Measurements from ENCODE around the gene ANKS1A. TPM values are rescaled to one million over a fixed set of nuclear protein-coding genes. Genes with fewer than 3 reads are reported as not detected.

The ANKS1A gene
- total RNA-seq, 1 donor = 7.2 TPM

DNA sequence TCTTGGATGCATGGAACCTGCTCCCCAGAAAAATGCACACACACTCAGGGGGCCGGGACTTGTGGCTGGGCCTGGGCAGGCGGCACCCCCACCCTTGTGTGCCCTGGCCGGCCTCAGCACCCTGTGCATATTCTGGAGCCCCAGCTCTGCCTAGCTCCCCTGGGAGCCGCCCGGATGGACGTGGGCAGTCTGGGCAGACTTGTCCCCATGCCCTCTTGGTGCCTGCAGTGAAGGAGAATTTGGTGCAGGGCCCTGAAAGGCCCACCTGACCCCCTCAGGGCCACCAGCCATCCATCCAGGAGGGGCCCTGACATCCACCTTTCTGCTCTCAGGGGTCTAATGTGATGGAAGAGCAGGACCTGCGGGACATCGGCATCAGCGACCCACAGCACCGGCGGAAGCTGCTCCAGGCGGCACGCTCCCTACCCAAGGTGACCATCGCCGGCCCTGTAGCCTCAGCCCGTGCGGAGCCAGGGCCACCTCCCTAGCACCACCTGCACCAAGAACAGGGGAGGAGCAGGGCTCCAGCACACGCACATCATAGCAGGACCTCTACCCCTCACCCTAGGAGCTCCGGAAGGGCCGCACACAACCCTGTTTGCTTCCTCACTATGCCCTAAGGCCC is 189.3 kb downstream of the ANKS1A start:
- no peak overlapping the region for H3K4me3 ChIP-seq (ENCODE audit: insufficient read depth, low read length)
- TF ChIP-seq, protein P1, sequence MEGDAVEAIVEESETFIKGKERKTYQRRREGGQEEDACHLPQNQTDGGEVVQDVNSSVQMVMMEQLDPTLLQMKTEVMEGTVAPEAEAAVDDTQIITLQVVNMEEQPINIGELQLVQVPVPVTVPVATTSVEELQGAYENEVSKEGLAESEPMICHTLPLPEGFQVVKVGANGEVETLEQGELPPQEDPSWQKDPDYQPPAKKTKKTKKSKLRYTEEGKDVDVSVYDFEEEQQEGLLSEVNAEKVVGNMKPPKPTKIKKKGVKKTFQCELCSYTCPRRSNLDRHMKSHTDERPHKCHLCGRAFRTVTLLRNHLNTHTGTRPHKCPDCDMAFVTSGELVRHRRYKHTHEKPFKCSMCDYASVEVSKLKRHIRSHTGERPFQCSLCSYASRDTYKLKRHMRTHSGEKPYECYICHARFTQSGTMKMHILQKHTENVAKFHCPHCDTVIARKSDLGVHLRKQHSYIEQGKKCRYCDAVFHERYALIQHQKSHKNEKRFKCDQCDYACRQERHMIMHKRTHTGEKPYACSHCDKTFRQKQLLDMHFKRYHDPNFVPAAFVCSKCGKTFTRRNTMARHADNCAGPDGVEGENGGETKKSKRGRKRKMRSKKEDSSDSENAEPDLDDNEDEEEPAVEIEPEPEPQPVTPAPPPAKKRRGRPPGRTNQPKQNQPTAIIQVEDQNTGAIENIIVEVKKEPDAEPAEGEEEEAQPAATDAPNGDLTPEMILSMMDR (IDR thresholded peaks at IDR 0.05; ENCODE audit: extremely low read depth, low read depth, low read length) = no peak

DNA sequence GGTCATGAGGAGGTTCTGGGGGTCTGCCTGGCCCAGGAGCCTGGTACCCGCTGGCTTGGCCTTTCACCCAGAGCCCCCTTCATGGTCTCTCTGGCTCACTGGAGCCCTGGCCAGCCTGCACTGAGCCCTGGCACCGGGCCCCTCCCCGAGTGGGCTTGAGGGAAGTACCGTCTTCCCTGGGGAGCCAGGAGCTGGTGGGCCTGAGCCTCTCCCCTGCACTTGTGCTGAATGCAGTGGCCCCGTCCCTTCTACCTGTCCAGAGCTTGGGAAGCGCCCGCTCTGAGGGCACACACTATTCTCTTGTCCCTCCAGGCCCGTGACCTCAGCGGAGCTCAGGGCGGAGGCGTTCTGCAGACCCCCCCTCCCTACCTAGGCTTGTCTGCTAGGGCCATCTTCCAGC is 189.8 kb downstream of the ANKS1A start:
- no peaks in the 10 kb centered on the region for H3K9me3 ChIP-seq (ENCODE audit: low read depth, low read length)
- H3K27me3 ChIP-seq (ENCODE audit: insufficient read depth, low read length) = no peaks in the 10 kb centered on the region
- no peak overlapping the region for H2AFZ ChIP-seq (ENCODE audit: low read length)
- H3K4me2 ChIP-seq (ENCODE audit: insufficient read depth, low read length) = no peak overlapping the region
- H3K36me3 ChIP-seq (ENCODE audit: insufficient read depth, low read length) = peaks cover 5% of the 10 kb centered on the region
- no peaks in the 10 kb centered on the region for H4K20me1 ChIP-seq (ENCODE audit: insufficient read depth, low read length)
- no peak overlapping the region for H3K27ac ChIP-seq (ENCODE audit: low read depth, low read length)
- no peaks in the 10 kb centered on the region for H3K79me2 ChIP-seq (ENCODE audit: insufficient read depth, low read length)
- DNase-seq (ENCODE audit: insufficient read length, low spot score, missing footprints) = peak; percentile 67
- TF ChIP-seq, protein P1 (IDR thresholded peaks at IDR 0.05; ENCODE audit: extremely low read depth, low read depth, low read length) = no peak
- H3K4me3 ChIP-seq (ENCODE audit: insufficient read depth, low read length) = no peak overlapping the region
- no peaks in the 10 kb centered on the region for H3K4me1 ChIP-seq (ENCODE audit: insufficient read depth, low read length)

More for the DNA sequence above, 189.3 kb downstream of the ANKS1A start:
- Histone ChIP-seq H3K9me3 (ENCODE audit: low read depth, low read length) (no peaks in the 10 kb centered on the region), H4K20me1 (ENCODE audit: insufficient read depth, low read length) (no peaks in the 10 kb centered on the region), H3K4me1 (ENCODE audit: insufficient read depth, low read length) (no peaks in the 10 kb centered on the region), H3K4me2 (ENCODE audit: insufficient read depth, low read length) (no peak overlapping the region), H3K27me3 (ENCODE audit: insufficient read depth, low read length) (no peaks in the 10 kb centered on the region), H3K27ac (ENCODE audit: low read depth, low read length) (no peak overlapping the region), H3K79me2 (ENCODE audit: insufficient read depth, low read length) (no peaks in the 10 kb centered on the region), H2AFZ (ENCODE audit: low read length) (no peak overlapping the region), H3K36me3 (ENCODE audit: insufficient read depth, low read length) (peaks cover 2% of the 10 kb centered on the region)
- DNase-seq (ENCODE audit: insufficient read length, low spot score, missing footprints) = peak; percentile 53

DNA sequence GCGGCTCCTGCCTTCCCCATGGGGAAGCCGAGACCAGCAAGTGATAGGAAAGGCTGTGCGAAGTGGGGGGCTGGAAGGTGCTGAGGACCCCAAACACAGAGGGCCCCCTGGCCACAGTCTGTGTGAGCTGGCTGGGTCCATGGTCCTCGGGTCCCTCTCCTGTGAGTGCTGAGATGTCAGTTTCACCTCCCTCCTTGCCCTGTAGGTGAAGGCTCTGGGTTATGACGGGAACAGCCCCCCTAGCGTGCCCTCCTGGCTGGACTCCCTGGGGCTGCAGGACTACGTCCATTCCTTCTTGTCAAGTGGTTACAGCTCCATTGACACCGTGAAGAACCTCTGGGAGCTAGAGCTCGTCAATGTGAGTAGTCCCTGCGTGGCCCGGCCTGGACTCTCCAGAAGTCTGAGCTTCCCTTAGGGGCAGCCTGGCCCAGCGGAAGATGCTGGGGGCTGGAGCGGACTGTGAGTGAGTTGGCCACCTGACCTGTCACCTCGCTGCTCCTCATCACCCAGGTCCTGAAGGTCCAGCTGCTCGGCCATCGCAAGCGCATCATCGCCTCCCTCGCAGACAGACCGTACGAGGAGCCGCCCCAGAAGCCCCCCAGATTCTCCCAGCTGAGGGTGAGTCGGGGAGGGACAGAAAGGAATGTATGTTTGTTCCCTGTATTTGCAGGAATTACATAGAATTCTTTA is 190.4 kb downstream of the ANKS1A start:
- TF ChIP-seq, protein P1 (IDR thresholded peaks at IDR 0.05; ENCODE audit: extremely low read depth, low read depth, low read length) = no peak
- no peaks in the 10 kb centered on the region for H3K27me3 ChIP-seq (ENCODE audit: insufficient read depth, low read length)
- no peak overlapping the region for H3K4me2 ChIP-seq (ENCODE audit: insufficient read depth, low read length)
- H3K27ac ChIP-seq (ENCODE audit: low read depth, low read length) = no peak overlapping the region
- no peak overlapping the region for H3K4me3 ChIP-seq (ENCODE audit: insufficient read depth, low read length)
- peak; percentile 71 for DNase-seq (ENCODE audit: insufficient read length, low spot score, missing footprints)
- no peak overlapping the region for H2AFZ ChIP-seq (ENCODE audit: low read length)
- H4K20me1 ChIP-seq (ENCODE audit: insufficient read depth, low read length) = no peaks in the 10 kb centered on the region
- H3K9me3 ChIP-seq (ENCODE audit: low read depth, low read length) = no peaks in the 10 kb centered on the region
- no peaks in the 10 kb centered on the region for H3K4me1 ChIP-seq (ENCODE audit: insufficient read depth, low read length)
- peaks cover 5% of the 10 kb centered on the region for H3K36me3 ChIP-seq (ENCODE audit: insufficient read depth, low read length)
- no peaks in the 10 kb centered on the region for H3K79me2 ChIP-seq (ENCODE audit: insufficient read depth, low read length)

DNA sequence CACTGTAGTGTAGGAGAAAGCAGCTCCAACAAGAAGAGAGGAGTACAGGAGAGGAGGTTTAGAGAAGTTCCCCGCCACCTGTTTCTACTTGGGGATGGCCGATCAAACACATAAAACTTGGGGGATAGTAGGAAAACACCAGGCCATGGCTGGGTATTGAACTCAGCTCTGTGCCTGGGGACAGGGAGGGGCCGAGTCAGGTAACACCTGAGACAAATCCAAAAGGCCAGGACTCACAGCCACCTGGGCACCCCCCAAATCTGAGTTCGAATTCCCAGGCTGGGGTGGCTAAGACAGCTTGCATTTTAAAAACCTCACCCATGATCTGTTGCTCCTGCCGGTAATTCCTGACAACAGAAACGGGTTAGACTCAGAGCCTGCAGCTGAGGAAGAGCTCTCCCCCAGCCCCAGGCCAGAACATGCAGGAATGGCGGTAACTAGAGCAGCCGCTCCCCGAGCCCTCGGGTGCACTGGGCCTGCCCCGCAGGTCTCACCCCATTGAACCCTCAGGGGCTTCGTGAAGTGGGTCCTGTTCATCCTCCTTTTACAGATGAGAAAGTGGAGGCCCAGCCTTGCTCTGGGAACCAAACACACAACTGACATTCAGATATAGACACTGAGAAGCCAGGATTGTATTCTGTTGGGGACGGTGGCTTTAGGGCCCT is 191.1 kb downstream of the ANKS1A start:
- no peak overlapping the region for H3K4me2 ChIP-seq (ENCODE audit: insufficient read depth, low read length)
- H3K36me3 ChIP-seq (ENCODE audit: insufficient read depth, low read length) = peaks cover 11% of the 10 kb centered on the region
- no peaks in the 10 kb centered on the region for H4K20me1 ChIP-seq (ENCODE audit: insufficient read depth, low read length)
- H3K9me3 ChIP-seq (ENCODE audit: low read depth, low read length) = no peaks in the 10 kb centered on the region
- no peaks in the 10 kb centered on the region for H3K79me2 ChIP-seq (ENCODE audit: insufficient read depth, low read length)
- no peaks in the 10 kb centered on the region for H3K27me3 ChIP-seq (ENCODE audit: insufficient read depth, low read length)
- TF ChIP-seq, protein P1 (IDR thresholded peaks at IDR 0.05; ENCODE audit: extremely low read depth, low read depth, low read length) = no peak
- no peak overlapping the region for H3K27ac ChIP-seq (ENCODE audit: low read depth, low read length)
- H2AFZ ChIP-seq (ENCODE audit: low read length) = no peak overlapping the region
- DNase-seq (ENCODE audit: insufficient read length, low spot score, missing footprints) = peak; percentile 62
- no peak overlapping the region for H3K4me3 ChIP-seq (ENCODE audit: insufficient read depth, low read length)
- H3K4me1 ChIP-seq (ENCODE audit: insufficient read depth, low read length) = no peaks in the 10 kb centered on the region

All from osteoblast (primary cell).